Activated naive CD4-positive, alpha-beta T cell treated with anti-CD3 and anti-CD28 coated beads, Interleukin-2, amount 10 ng/mL, durations not matched to agents 7 days and 5 days (primary cell): Measurements from ENCODE around the gene ZNF442.
"Not testable (repeated sequence)": the region's sequence is repeated elsewhere in the genome, so short reads cannot be mapped to it uniquely, and the experiment has no call there.

ENCODE experiments used
- CTCF ChIA-PET: fragments of 350-600 bp; sonication (Branson Sonifier 250); formaldehyde crosslinking; loops from one replicate; lab custom pipeline; 2021; ENCODE audit warnings: antibody characterized with exemption; lab: Charles Lee
- DNase-seq: peaks from one replicate; pipeline ENCODE4 v3.0.0-alpha.2; 2020
- H3K27ac Mint-ChIP-seq: one replicate; pipeline ENCODE4 v1.8.0; 2021; ENCODE audit warnings: mild to moderate bottlenecking, moderate library complexity, mixed read lengths
- H3K27me3 Mint-ChIP-seq: one replicate; pipeline ENCODE4 v1.8.0; 2021; ENCODE audit warnings: mild to moderate bottlenecking, mixed read lengths
- H3K36me3 Mint-ChIP-seq: one replicate; pipeline ENCODE4 v1.8.0; 2021; ENCODE audit warnings: mixed read lengths
- H3K4me1 Mint-ChIP-seq: one replicate; pipeline ENCODE4 v1.8.0; 2021; ENCODE audit warnings: mixed read lengths
- H3K4me3 Mint-ChIP-seq: one replicate; pipeline ENCODE4 v1.8.0; 2021; ENCODE audit warnings: mild to moderate bottlenecking, moderate library complexity, mixed read lengths
- H3K9me3 Mint-ChIP-seq: one replicate; pipeline ENCODE4 v1.8.0; 2021; ENCODE audit warnings: mixed read lengths

ZNF442 gene

GRCh38 chr19:12365236-12366162 is at the start of gene ZNF442:
Gene ZNF442, minus strand, starts transcription at chr19:12365683. Its CDS starts 2,052 bp downstream, at chr19:12363631.
- peak; percentile 91 for DNase-seq
- H3K4me1 Mint-ChIP-seq, result peaks cover 25% of the 10 kb centered on the region
- H3K9me3 Mint-ChIP-seq, result peaks cover 24% of the 10 kb centered on the region
- peaks cover 18% of the 10 kb centered on the region for H3K27me3 Mint-ChIP-seq
- H3K27ac Mint-ChIP-seq, result peak within 1 kb of the TSS; percentile 83
- peaks cover 16% of the 10 kb centered on the region for H3K36me3 Mint-ChIP-seq
- CTCF ChIA-PET, result interaction anchor here (0.6 kb wide), 1 partner anchor 128 kb away, joined by 4 read pairs; no protein-coding TSS in a partner anchor
- peak within 1 kb of the TSS; percentile 91 for H3K4me3 Mint-ChIP-seq

- CTCF ChIA-PET, result no interaction called here
- H3K27ac Mint-ChIP-seq, result no peak overlapping the region
Observed at GRCh38 chr19:12411893-12412292, 46.4 kb upstream of the ZNF442 start.

GRCh38 chr19:12400633-12401502 is 35.4 kb upstream of the ZNF442 start, which contains the start of gene ZNF799:
Gene ZNF799, minus strand, starts transcription at chr19:12401271. Its CDS starts 201 bp downstream, at chr19:12401070.
- peak; percentile 93 for DNase-seq
- H3K4me1 Mint-ChIP-seq, result peaks cover 14% of the 10 kb centered on the region
- peaks cover 38% of the 10 kb centered on the region for H3K9me3 Mint-ChIP-seq
- peak within 1 kb of the TSS; percentile 91 for H3K4me3 Mint-ChIP-seq
- peaks cover 22% of the 10 kb centered on the region for H3K36me3 Mint-ChIP-seq
- peaks cover 5% of the 10 kb centered on the region for H3K27me3 Mint-ChIP-seq
- CTCF ChIA-PET, result no interaction called here
- H3K27ac Mint-ChIP-seq, result peak within 1 kb of the TSS; percentile 89

More at GRCh38 chr19:12411893-12412292, 46.4 kb upstream of the ZNF442 start:
- H3K4me1 Mint-ChIP-seq, result no peaks in the 10 kb centered on the region
- DNase-seq, result no peak
- H3K36me3 Mint-ChIP-seq, result peaks cover 4% of the 10 kb centered on the region
- no peaks in the 10 kb centered on the region for H3K27me3 Mint-ChIP-seq
- H3K4me3 Mint-ChIP-seq, result no peak overlapping the region
- peaks cover 37% of the 10 kb centered on the region for H3K9me3 Mint-ChIP-seq

GRCh38 chr19:12399901-12400632 is 34.6 kb upstream of the ZNF442 start:
- H3K4me3 Mint-ChIP-seq, result peak overlapping the region; percentile 91

GRCh38 chr19:12391148-12391547 is 25.7 kb upstream of the ZNF442 start:
- H3K27me3 Mint-ChIP-seq, H3K4me3 Mint-ChIP-seq, H3K4me1 Mint-ChIP-seq, CTCF ChIA-PET, DNase-seq, H3K27ac Mint-ChIP-seq: not testable (repeated sequence)
- Mint-ChIP-seq H3K9me3 (peaks cover 69% of the 10 kb centered on the region), H3K36me3 (peaks cover 65% of the 10 kb centered on the region)

More at GRCh38 chr19:12399901-12400632, 34.6 kb upstream of the ZNF442 start:
- H3K9me3 Mint-ChIP-seq, result peaks cover 37% of the 10 kb centered on the region
- CTCF ChIA-PET, result interaction anchor here (0.9 kb wide), 1 partner anchor 340 kb away, joined by 4 read pairs; no protein-coding TSS in a partner anchor
- H3K27me3 Mint-ChIP-seq, result not testable (repeated sequence)
- H3K27ac Mint-ChIP-seq, result peak overlapping the region; percentile 34
- H3K36me3 Mint-ChIP-seq, result peaks cover 27% of the 10 kb centered on the region
- DNase-seq, result peak; percentile 24
- H3K4me1 Mint-ChIP-seq, result peaks cover 14% of the 10 kb centered on the region

- H3K4me1 Mint-ChIP-seq, H3K27ac Mint-ChIP-seq, CTCF ChIA-PET, H3K4me3 Mint-ChIP-seq, DNase-seq, H3K27me3 Mint-ChIP-seq: not testable (repeated sequence)
- Mint-ChIP-seq H3K9me3 (peaks cover 58% of the 10 kb centered on the region), H3K36me3 (peaks cover 37% of the 10 kb centered on the region)
Observed at GRCh38 chr19:12386365-12386764, 20.9 kb upstream of the ZNF442 start.

- CTCF ChIA-PET, result no interaction called here
- H3K4me3 Mint-ChIP-seq, result no peak overlapping the region
- H3K27ac Mint-ChIP-seq, result no peak overlapping the region
- H3K4me1 Mint-ChIP-seq, result no peaks in the 10 kb centered on the region
- H3K27me3 Mint-ChIP-seq, result no peaks in the 10 kb centered on the region
- H3K36me3 Mint-ChIP-seq, result peaks cover 14% of the 10 kb centered on the region
- peaks cover 59% of the 10 kb centered on the region for H3K9me3 Mint-ChIP-seq
- no peak for DNase-seq
Observed at GRCh38 chr19:12380444-12380737, 14.9 kb upstream of the ZNF442 start.

GRCh38 chr19:12379732-12380443 is 14.4 kb upstream of the ZNF442 start:
- H3K27me3 Mint-ChIP-seq, result no peaks in the 10 kb centered on the region
- H3K36me3 Mint-ChIP-seq, result peaks cover 14% of the 10 kb centered on the region
- CTCF ChIA-PET, result no interaction called here
- DNase-seq, result no peak
- H3K4me1 Mint-ChIP-seq, result no peaks in the 10 kb centered on the region
- no peak overlapping the region for H3K27ac Mint-ChIP-seq
- peaks cover 61% of the 10 kb centered on the region for H3K9me3 Mint-ChIP-seq
- H3K4me3 Mint-ChIP-seq, result no peak overlapping the region

- Mint-ChIP-seq H3K27me3 (no peaks in the 10 kb centered on the region), H3K4me1 (no peaks in the 10 kb centered on the region), H3K36me3 (no peaks in the 10 kb centered on the region), H3K27ac (no peak overlapping the region), H3K4me3 (no peak overlapping the region), H3K9me3 (peaks cover 42% of the 10 kb centered on the region)
- CTCF ChIA-PET, result no interaction called here
- DNase-seq, result no peak
Observed at GRCh38 chr19:12374026-12374425, 8.5 kb upstream of the ZNF442 start.

GRCh38 chr19:12364391-12365235 is 870 bp downstream of the ZNF442 start:
- H3K4me1 Mint-ChIP-seq, result peaks cover 25% of the 10 kb centered on the region
- peaks cover 16% of the 10 kb centered on the region for H3K36me3 Mint-ChIP-seq
- H3K27ac Mint-ChIP-seq, result peak overlapping the region; percentile 53
- CTCF ChIA-PET, result no interaction called here
- peak; percentile 20 for DNase-seq
- H3K27me3 Mint-ChIP-seq, result peaks cover 18% of the 10 kb centered on the region
- peaks cover 24% of the 10 kb centered on the region for H3K9me3 Mint-ChIP-seq
- H3K4me3 Mint-ChIP-seq, result peak overlapping the region; percentile 91

- Mint-ChIP-seq H3K36me3 (peaks cover 16% of the 10 kb centered on the region), H3K4me1 (peaks cover 25% of the 10 kb centered on the region), H3K27me3 (peaks cover 18% of the 10 kb centered on the region), H3K9me3 (peaks cover 36% of the 10 kb centered on the region)
- H3K27ac Mint-ChIP-seq, H3K4me3 Mint-ChIP-seq, DNase-seq, CTCF ChIA-PET: not testable (repeated sequence)
Observed at GRCh38 chr19:12362236-12362635, 3.2 kb downstream of the ZNF442 start.

GRCh38 chr19:12353375-12353774 is 12.1 kb downstream of the ZNF442 start:
- H3K27ac Mint-ChIP-seq, result no peak overlapping the region
- CTCF ChIA-PET, result no interaction called here
- no peaks in the 10 kb centered on the region for H3K4me1 Mint-ChIP-seq
- no peaks in the 10 kb centered on the region for H3K27me3 Mint-ChIP-seq
- DNase-seq, result no peak
- no peak overlapping the region for H3K4me3 Mint-ChIP-seq
- peaks cover 62% of the 10 kb centered on the region for H3K9me3 Mint-ChIP-seq
- H3K36me3 Mint-ChIP-seq, result peaks cover 20% of the 10 kb centered on the region

GRCh38 chr19:12350890-12351197 is 14.6 kb downstream of the ZNF442 start:
- Mint-ChIP-seq H3K4me3 (no peak overlapping the region), H3K4me1 (no peaks in the 10 kb centered on the region), H3K27ac (no peak overlapping the region), H3K27me3 (no peaks in the 10 kb centered on the region), H3K9me3 (peaks cover 68% of the 10 kb centered on the region), H3K36me3 (peaks cover 20% of the 10 kb centered on the region)
- no peak for DNase-seq
- CTCF ChIA-PET, result no interaction called here
